Body of pancreas (tissue), 4 donors: ENCODE data around the gene BOD1. TPM values are rescaled to one million over a fixed set of nuclear protein-coding genes. Genes with fewer than 3 reads are reported as not detected.

ENCODE experiments used
- ATAC-seq: fragments of 150-250 bp; one replicate; pipeline ENCODE4 v1.9.1; 2016
- DNase-seq, 4 donors: peaks; one replicate each; pipeline ENCODE4 v3.0.0-alpha.2; 2019
- H3K27ac ChIP-seq, 4 donors: fragments of 200-600 bp; sonication (generic); 1 replicate in 3 of 4; 2 replicates in 1 of 4; pipeline versions ENCODE4 v1.5.1 to v1.6.1; 2016 to 2019; ENCODE audit warnings: mild to moderate bottlenecking in 1 of 4, mixed read lengths in 1 of 4, moderate library complexity in 1 of 4
- H3K27me3 ChIP-seq, 2 donors: fragments of 200-600 bp; sonication (generic); one replicate each; pipeline ENCODE4 v1.6.0; 2016; ENCODE audit warnings: mild to moderate bottlenecking in 1 of 2
- H3K36me3 ChIP-seq, 2 donors: fragments of 200-600 bp; sonication (generic); replicated peaks in 1 of 2; 2 replicates each; pipeline ENCODE4 v1.5.1; 2016; ENCODE audit warnings: low read depth in 2 of 2; ENCODE audit not compliant: insufficient read depth in 1 of 2
- H3K4me1 ChIP-seq: fragments of 200-600 bp; sonication (generic); one replicate; pipeline ENCODE4 v1.6.0; 2016
- H3K4me3 ChIP-seq, 2 donors: fragments of 200-600 bp; sonication (generic); 1 replicate in 1 of 2; 2 replicates in 1 of 2; pipeline ENCODE4 v1.5.1; 2016 to 2019
- H3K9me3 ChIP-seq, 3 donors: fragments of 200-600 bp; sonication (generic); 1 replicate in 2 of 3; 2 replicates in 1 of 3; pipeline ENCODE4 v1.5.1; 2016
- POLR2A ChIP-seq, 3 donors: fragments of 450-650 bp; IDR thresholded peaks; one replicate each; pipeline ENCODE4 v1.6.1; 2016; ENCODE audit warnings: antibody characterized with exemption in 3 of 3, mild to moderate bottlenecking in 2 of 3
- WGBS, 2 donors: methylation state at CpG; one replicate each; pipeline ENCODE4 v1.1.5; 2017; 5-methylcytosine and 5-hydroxymethylcytosine counted together
- intact Hi-C: fragments of 100-400 bp; cut with DNase I; formaldehyde crosslinking; loops from one replicate; pipeline ENCODE4 v1.15.1; 2023
- total RNA-seq, 2 donors: library from RNA; depleted of rRNA; stranded (reverse); fragments of >200 nt; gene quantifications; one replicate each; pipeline ENCODE4 v1.1.0, GENCODE V29; 2016
- TF ChIP-seq, protein P1 (sequence below), 7 experiments: fragments of 450-650 bp in 4 of 7; fragments of 200-600 bp in 3 of 7; sonication (generic) in 3 of 7; IDR thresholded peaks; one replicate each; pipeline ENCODE4 v1.5.1; 2016 to 2019; ENCODE audit warnings: antibody characterized with exemption in 7 of 7

BOD1 gene
- total RNA-seq, 2 donors from 2014 or later: 32.7 to 36.9 TPM

- no peaks in the 10 kb centered on the region for H3K36me3 ChIP-seq
- no peak for ATAC-seq
- peaks cover 0 to 8% (median 4%) of the 10 kb centered on the region in 3 donors for H3K9me3 ChIP-seq
- intact Hi-C loops: no loop called here
- no peak overlapping the region for H3K4me3 ChIP-seq
- H3K4me1 ChIP-seq: no peaks in the 10 kb centered on the region
- H3K27me3 ChIP-seq: no peaks in the 10 kb centered on the region
- DNase-seq: no peak
- TF ChIP-seq POLR2A (IDR thresholded peaks at IDR 0.05): no peak
- TF ChIP-seq, protein P1, sequence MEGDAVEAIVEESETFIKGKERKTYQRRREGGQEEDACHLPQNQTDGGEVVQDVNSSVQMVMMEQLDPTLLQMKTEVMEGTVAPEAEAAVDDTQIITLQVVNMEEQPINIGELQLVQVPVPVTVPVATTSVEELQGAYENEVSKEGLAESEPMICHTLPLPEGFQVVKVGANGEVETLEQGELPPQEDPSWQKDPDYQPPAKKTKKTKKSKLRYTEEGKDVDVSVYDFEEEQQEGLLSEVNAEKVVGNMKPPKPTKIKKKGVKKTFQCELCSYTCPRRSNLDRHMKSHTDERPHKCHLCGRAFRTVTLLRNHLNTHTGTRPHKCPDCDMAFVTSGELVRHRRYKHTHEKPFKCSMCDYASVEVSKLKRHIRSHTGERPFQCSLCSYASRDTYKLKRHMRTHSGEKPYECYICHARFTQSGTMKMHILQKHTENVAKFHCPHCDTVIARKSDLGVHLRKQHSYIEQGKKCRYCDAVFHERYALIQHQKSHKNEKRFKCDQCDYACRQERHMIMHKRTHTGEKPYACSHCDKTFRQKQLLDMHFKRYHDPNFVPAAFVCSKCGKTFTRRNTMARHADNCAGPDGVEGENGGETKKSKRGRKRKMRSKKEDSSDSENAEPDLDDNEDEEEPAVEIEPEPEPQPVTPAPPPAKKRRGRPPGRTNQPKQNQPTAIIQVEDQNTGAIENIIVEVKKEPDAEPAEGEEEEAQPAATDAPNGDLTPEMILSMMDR (IDR thresholded peaks at IDR 0.05): no peak
- no peak overlapping the region for H3K27ac ChIP-seq
- WGBS, 2 donors: 72 to 78% methylated on average over 3 of the region's 3 CpGs
These were observed 38.8 kb upstream of the BOD1 start for GRCh38 chr5:173655196-173655797.

- peaks cover 0 to 8% (median 4%) of the 10 kb centered on the region in 3 donors for H3K9me3 ChIP-seq
- H3K4me3 ChIP-seq: no peak overlapping the region
- TF ChIP-seq POLR2A (IDR thresholded peaks at IDR 0.05): no peak
- TF ChIP-seq, protein P1 (IDR thresholded peaks at IDR 0.05): no peak
These were observed 37.5 kb upstream of the BOD1 start for GRCh38 chr5:173653822-173654523.

DNA sequence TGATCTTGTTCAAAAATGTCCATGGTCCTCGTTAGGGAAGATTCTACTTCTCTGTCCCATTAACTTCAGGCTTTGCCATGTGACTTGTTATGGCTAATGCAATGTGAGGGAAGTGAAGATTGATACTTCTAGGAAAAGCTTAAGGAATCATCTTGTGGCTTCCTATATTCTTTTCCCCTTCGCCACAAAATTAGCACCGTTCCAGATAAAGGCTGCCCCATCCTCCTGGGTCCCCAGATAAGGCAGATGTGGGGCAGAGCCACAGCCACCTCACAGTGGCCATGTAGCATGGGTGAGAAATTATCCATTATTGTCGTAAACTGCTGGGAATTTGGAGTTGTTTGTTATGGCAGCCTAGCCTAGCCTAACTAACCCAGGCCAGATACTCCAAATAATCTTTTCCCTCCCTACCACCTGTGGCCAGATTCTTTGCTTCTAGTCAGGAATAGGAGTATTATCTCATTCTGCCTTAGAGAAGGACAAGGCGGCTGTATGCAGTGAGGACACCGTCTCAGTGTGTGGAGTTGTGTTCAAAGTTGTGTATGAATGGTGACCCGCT is 31.9 kb upstream of the BOD1 start:
- no peak for TF ChIP-seq POLR2A (IDR thresholded peaks at IDR 0.05)
- TF ChIP-seq, protein P1 (IDR thresholded peaks at IDR 0.05): no peak
- Histone ChIP-seq H3K4me3 (no peak overlapping the region), H3K4me1 (no peaks in the 10 kb centered on the region), H3K9me3 (peaks cover 0 to 4% (median 0%) of the 10 kb centered on the region in 3 donors), H3K27me3 (no peaks in the 10 kb centered on the region), H3K36me3 (no peaks in the 10 kb centered on the region), H3K27ac (no peak overlapping the region)
- intact Hi-C loops: no loop called here
- 83 to 84% methylated on average over 7 of the region's 7 CpGs for WGBS, 2 donors
- ATAC-seq: no peak
- no peak for DNase-seq

More at GRCh38 chr5:173653822-173654523, 37.5 kb upstream of the BOD1 start:
- no peak for DNase-seq
- H3K36me3 ChIP-seq: no peaks in the 10 kb centered on the region
- no peak overlapping the region for H3K27ac ChIP-seq
- H3K4me1 ChIP-seq: no peaks in the 10 kb centered on the region
- intact Hi-C loops: no loop called here
- no peaks in the 10 kb centered on the region for H3K27me3 ChIP-seq
- ATAC-seq: no peak
- WGBS, 2 donors: 84 to 92% methylated on average over 10 of the region's 10 CpGs

GRCh38 chr5:173646692-173647091 is 30.2 kb upstream of the BOD1 start:
- WGBS, 2 donors: 78 to 86% methylated on average over 5 of the region's 5 CpGs
- H3K4me1 ChIP-seq: no peaks in the 10 kb centered on the region
- no peak overlapping the region for H3K27ac ChIP-seq
- H3K9me3 ChIP-seq: no peaks in the 10 kb centered on the region
- H3K4me3 ChIP-seq: no peak overlapping the region
- no peak for ATAC-seq
- H3K36me3 ChIP-seq: no peaks in the 10 kb centered on the region
- no peak for TF ChIP-seq POLR2A (IDR thresholded peaks at IDR 0.05)
- TF ChIP-seq, protein P1 (IDR thresholded peaks at IDR 0.05): no peak
- intact Hi-C loops: no loop called here
- no peak for DNase-seq
- no peaks in the 10 kb centered on the region for H3K27me3 ChIP-seq
